SIG-M5 (cell line): ENCODE measurements around the gene SUMO3.

Experiments used
- DNase-seq: peaks from one replicate; lab custom pipeline; 2025; lab: John Stamatoyannopoulos, UW

SUMO3 gene

GRCh38 chr21:44817914-44818639 lies at the start of gene SUMO3:
Gene SUMO3, minus strand, starts transcription at chr21:44818062. Its CDS starts 94 bp downstream, at chr21:44817968.
- no peak for DNase-seq

GRCh38 chr21:44867464-44867863 lies 49.6 kb upstream of the SUMO3 start:
- DNase-seq: no peak

- no peak for DNase-seq
Measured at GRCh38 chr21:44866780-44867179, 48.9 kb upstream of the SUMO3 start.

- DNase-seq: peak; percentile 29
Measured at GRCh38 chr21:44865561-44866280, 47.9 kb upstream of the SUMO3 start.

- DNase-seq: no peak
Measured at GRCh38 chr21:44862869-44863685, 45.2 kb upstream of the SUMO3 start.

- no peak for DNase-seq
Measured at GRCh38 chr21:44858791-44859190, 40.9 kb upstream of the SUMO3 start.

GRCh38 chr21:44858291-44858690 lies 40.4 kb upstream of the SUMO3 start:
- no peak for DNase-seq

GRCh38 chr21:44857127-44857892 lies 39.4 kb upstream of the SUMO3 start:
- no peak for DNase-seq

GRCh38 chr21:44856131-44856530 lies 38.3 kb upstream of the SUMO3 start:
- no peak for DNase-seq

GRCh38 chr21:44855572-44855971 lies 37.7 kb upstream of the SUMO3 start:
- no peak for DNase-seq

- DNase-seq: no peak
Measured at GRCh38 chr21:44854664-44855446, 37.0 kb upstream of the SUMO3 start.

- no peak for DNase-seq
Measured at GRCh38 chr21:44854391-44854663, 36.5 kb upstream of the SUMO3 start.

GRCh38 chr21:44853601-44854390 lies 35.9 kb upstream of the SUMO3 start:
- DNase-seq: no peak

GRCh38 chr21:44850905-44851657 lies 33.2 kb upstream of the SUMO3 start:
- no peak for DNase-seq

GRCh38 chr21:44850208-44850800 lies 32.4 kb upstream of the SUMO3 start:
- no peak for DNase-seq

GRCh38 chr21:44849616-44850130 lies 31.8 kb upstream of the SUMO3 start:
- DNase-seq: peak; percentile 12

- no peak for DNase-seq
Measured at GRCh38 chr21:44848821-44849521, 31.1 kb upstream of the SUMO3 start.

- no peak for DNase-seq
Measured at GRCh38 chr21:44847261-44848056, 29.6 kb upstream of the SUMO3 start.
